Smooth muscle cell (in vitro differentiated cells): ENCODE results near the gene AGAP1. TPM values are rescaled to one million over a fixed set of nuclear protein-coding genes. Genes with fewer than 3 reads are reported as not detected.

ENCODE experiments used
- DNase-seq: peaks from one replicate; lab custom pipeline; 2025; ENCODE audit not compliant: unreplicated experiment; lab: John Stamatoyannopoulos, UW
- H2AFZ ChIP-seq: fragments of 200-600 bp; sonication (generic); 2 replicates; pipeline ENCODE4 v1.6.0; 2016; ENCODE audit warnings: antibody characterized with exemption, low read depth, mild to moderate bottlenecking
- H3F3A ChIP-seq: fragments of 200-600 bp; sonication (generic); 2 replicates; pipeline ENCODE4 v1.6.0; 2017; ENCODE audit warnings: antibody characterized with exemption, low read depth
- H3K27ac ChIP-seq: fragments of 200-600 bp; sonication (generic); 2 replicates; pipeline ENCODE4 v1.5.1; 2016; ENCODE audit warnings: low read depth, mild to moderate bottlenecking
- H3K27me3 ChIP-seq: fragments of 200-600 bp; sonication (generic); 2 replicates; pipeline ENCODE4 v1.6.1; 2016; ENCODE audit warnings: low read depth, mild to moderate bottlenecking
- H3K36me3 ChIP-seq: fragments of 200-600 bp; sonication (generic); 2 replicates; pipeline ENCODE4 v1.5.1; 2016; ENCODE audit warnings: low read depth
- H3K4me1 ChIP-seq: fragments of 200-600 bp; sonication (generic); 2 replicates; pipeline ENCODE4 v1.5.1; 2016; ENCODE audit warnings: low read depth
- H3K4me2 ChIP-seq: fragments of 200-600 bp; sonication (generic); 2 replicates; pipeline ENCODE4 v1.6.0; 2016; ENCODE audit warnings: mild to moderate bottlenecking
- H3K4me3 ChIP-seq: fragments of 200-600 bp; sonication (generic); 2 replicates; pipeline ENCODE4 v1.5.1; 2016; ENCODE audit warnings: mild to moderate bottlenecking
- H3K79me2 ChIP-seq: fragments of 200-600 bp; sonication (generic); 2 replicates; pipeline ENCODE4 v1.6.0; 2016; ENCODE audit warnings: low read depth, mild to moderate bottlenecking
- H3K9ac ChIP-seq: fragments of 200-600 bp; sonication (generic); 2 replicates; pipeline ENCODE4 v1.6.0; 2016; ENCODE audit warnings: low read depth
- H3K9me3 ChIP-seq: fragments of 200-600 bp; sonication (generic); replicated peaks from 2 replicates; pipeline ENCODE4 v1.5.1; 2016; ENCODE audit warnings: low read depth
- H4K20me1 ChIP-seq: fragments of 200-600 bp; sonication (generic); 2 replicates; pipeline ENCODE4 v1.6.0; 2016; ENCODE audit warnings: low read depth
- CTCF ChIP-seq: fragments of 200-600 bp; sonication (generic); IDR thresholded peaks from 2 replicates; pipeline ENCODE4 v1.5.1; 2017; ENCODE audit warnings: borderline replicate concordance, mild to moderate bottlenecking, antibody characterized with exemption; ENCODE audit not compliant: insufficient read depth, poor library complexity, severe bottlenecking
- WGBS: methylation state at CpG from one replicate; pipeline ENCODE4 v1.1.7; 2016; ENCODE audit warnings: low lambda C conversion rate; 5-methylcytosine and 5-hydroxymethylcytosine counted together
- polyA plus RNA-seq: library from polyadenylated mRNA; unstranded; fragments of >200 nt; fragmentation: Nextera tagmentation; extraction: Ambion mirVana; gene quantifications from 2 replicates; pipeline ENCODE4 v1.2.1, GENCODE V29; 2016
- total RNA-seq: library from RNA; depleted of rRNA; stranded (reverse); fragments of >200 nt; gene quantifications from 2 replicates; pipeline ENCODE4 v1.2.3, GENCODE V29; 2014

Gene AGAP1
- total and polyA plus RNA-seq, 2 experiments from 2014 or later: 3.9 to 9.8 TPM

- no peaks in the 10 kb centered on the region for H3F3A ChIP-seq
- no peak for TF ChIP-seq CTCF
Measured at GRCh38 chr2:236164925-236165841, 671.3 kb downstream of the AGAP1 start.

GRCh38 chr2:236165842-236166795, 672.3 kb downstream of the AGAP1 start:
- Histone ChIP-seq H3K27me3 (peaks cover 100% of the 10 kb centered on the region), H2AFZ (no peak overlapping the region), H3K9ac (no peak overlapping the region), H3K4me3 (peak overlapping the region; percentile 29), H3F3A (no peaks in the 10 kb centered on the region), H3K27ac (no peak overlapping the region), H3K79me2 (no peaks in the 10 kb centered on the region), H3K4me2 (peak overlapping the region; percentile 97), H3K9me3 (no peaks in the 10 kb centered on the region), H3K4me1 (peaks cover 38% of the 10 kb centered on the region), H4K20me1 (no peaks in the 10 kb centered on the region), H3K36me3 (no peaks in the 10 kb centered on the region)
- TF ChIP-seq CTCF: no peak
- WGBS: 19% methylated on average over 56 of the region's 58 CpGs
- DNase-seq: no peak

More at GRCh38 chr2:236164925-236165841, 671.3 kb downstream of the AGAP1 start:
- H3K4me3 ChIP-seq: peak overlapping the region; percentile 54
- no peak overlapping the region for H3K9ac ChIP-seq
- H4K20me1 ChIP-seq: no peaks in the 10 kb centered on the region
- H2AFZ ChIP-seq: peak overlapping the region; percentile 81
- H3K27ac ChIP-seq: no peak overlapping the region
- peaks cover 36% of the 10 kb centered on the region for H3K4me1 ChIP-seq
- no peak for DNase-seq
- no peaks in the 10 kb centered on the region for H3K9me3 ChIP-seq
- no peaks in the 10 kb centered on the region for H3K36me3 ChIP-seq
- 40% methylated on average over 18 of the region's 18 CpGs for WGBS
- peaks cover 100% of the 10 kb centered on the region for H3K27me3 ChIP-seq
- H3K4me2 ChIP-seq: peak overlapping the region; percentile 97
- H3K79me2 ChIP-seq: no peaks in the 10 kb centered on the region

GRCh38 chr2:236166796-236167296, 673.0 kb downstream of the AGAP1 start:
- peaks cover 44% of the 10 kb centered on the region for H3K4me1 ChIP-seq
- H2AFZ ChIP-seq: no peak overlapping the region
- H3K36me3 ChIP-seq: no peaks in the 10 kb centered on the region
- H3K27me3 ChIP-seq: peaks cover 100% of the 10 kb centered on the region
- no peak overlapping the region for H3K9ac ChIP-seq
- no peaks in the 10 kb centered on the region for H3K79me2 ChIP-seq
- no peaks in the 10 kb centered on the region for H3K9me3 ChIP-seq
- no peaks in the 10 kb centered on the region for H4K20me1 ChIP-seq
- H3K4me3 ChIP-seq: peak overlapping the region; percentile 48
- no peaks in the 10 kb centered on the region for H3F3A ChIP-seq
- no peak for TF ChIP-seq CTCF
- 3% methylated on average over 28 of the region's 29 CpGs for WGBS
- DNase-seq: no peak
- no peak overlapping the region for H3K27ac ChIP-seq
- H3K4me2 ChIP-seq: peak overlapping the region; percentile 97
